ENCODE results near the gene GUSB.
A peak's percentile ranks its signal among the peaks of the same experiment; 100 is the strongest.
"Not testable (repeated sequence)": the region's sequence is repeated elsewhere in the genome, so short reads cannot be mapped to it uniquely, and the experiment has no call there.

GUSB gene

GRCh38 chr7:65981965-65982792 lies at the start of gene GUSB:
Gene GUSB (minus strand): TSS chr7:65982213. CDS start chr7:65982183, 30 bp downstream.
- peak; percentile 48 for DNase-seq (ENCODE audit: low read depth)
- peak within 1 kb of the TSS; percentile 72 for H3K4me3 ChIP-seq (ENCODE audit: low read depth, low read length)

GRCh38 chr7:66028342-66028741 lies 46.3 kb upstream of the GUSB start:
- not testable (repeated sequence) for DNase-seq (ENCODE audit: low read depth); H3K4me3 ChIP-seq (ENCODE audit: low read depth, low read length)

GRCh38 chr7:66016131-66016461 lies 34.1 kb upstream of the GUSB start:
- DNase-seq (ENCODE audit: low read depth): no peak
- H3K4me3 ChIP-seq (ENCODE audit: low read depth, low read length): no peak overlapping the region

GRCh38 chr7:66015440-66016130 lies 33.6 kb upstream of the GUSB start:
- H3K4me3 ChIP-seq (ENCODE audit: low read depth, low read length): no peak overlapping the region
- DNase-seq (ENCODE audit: low read depth): no peak

- peak; percentile 9 for DNase-seq (ENCODE audit: low read depth)
- H3K4me3 ChIP-seq (ENCODE audit: low read depth, low read length): no peak overlapping the region
Observed at GRCh38 chr7:66013938-66014337, 31.9 kb upstream of the GUSB start.

- H3K4me3 ChIP-seq (ENCODE audit: low read depth, low read length): no peak overlapping the region
- no peak for DNase-seq (ENCODE audit: low read depth)
Observed at GRCh38 chr7:66007232-66007631, 25.2 kb upstream of the GUSB start.

GRCh38 chr7:66005115-66005671 lies 23.2 kb upstream of the GUSB start:
- not testable (repeated sequence) for DNase-seq (ENCODE audit: low read depth)

GRCh38 chr7:66000823-66001417 lies 18.9 kb upstream of the GUSB start:
- H3K4me3 ChIP-seq (ENCODE audit: low read depth, low read length); DNase-seq (ENCODE audit: low read depth): not testable (repeated sequence)

More at GRCh38 chr7:66005115-66005671, 23.2 kb upstream of the GUSB start:
- H3K4me3 ChIP-seq (ENCODE audit: low read depth, low read length): not testable (repeated sequence)

GRCh38 chr7:65994984-65995383 lies 13.0 kb upstream of the GUSB start:
- not testable (repeated sequence) for DNase-seq (ENCODE audit: low read depth); H3K4me3 ChIP-seq (ENCODE audit: low read depth, low read length)

- H3K4me3 ChIP-seq (ENCODE audit: low read depth, low read length): no peak overlapping the region
- no peak for DNase-seq (ENCODE audit: low read depth)
Observed at GRCh38 chr7:65992526-65992925, 10.5 kb upstream of the GUSB start.

GRCh38 chr7:65991829-65992228 lies 9.8 kb upstream of the GUSB start:
- not testable (repeated sequence) for DNase-seq (ENCODE audit: low read depth); H3K4me3 ChIP-seq (ENCODE audit: low read depth, low read length)

GRCh38 chr7:65989694-65990080 lies 7.7 kb upstream of the GUSB start:
- DNase-seq (ENCODE audit: low read depth): no peak
- H3K4me3 ChIP-seq (ENCODE audit: low read depth, low read length): no peak overlapping the region

- not testable (repeated sequence) for H3K4me3 ChIP-seq (ENCODE audit: low read depth, low read length); DNase-seq (ENCODE audit: low read depth)
Observed at GRCh38 chr7:65988503-65988902, 6.5 kb upstream of the GUSB start.

- no peak overlapping the region for H3K4me3 ChIP-seq (ENCODE audit: low read depth, low read length)
- no peak for DNase-seq (ENCODE audit: low read depth)
Observed at GRCh38 chr7:65988084-65988483, 6.1 kb upstream of the GUSB start.

- H3K4me3 ChIP-seq (ENCODE audit: low read depth, low read length): no peak overlapping the region
- no peak for DNase-seq (ENCODE audit: low read depth)
Observed at GRCh38 chr7:65983965-65984658, 2.1 kb upstream of the GUSB start.

- no peak for DNase-seq (ENCODE audit: low read depth)
- H3K4me3 ChIP-seq (ENCODE audit: low read depth, low read length): peak overlapping the region; percentile 72
Observed at GRCh38 chr7:65980478-65981250, 1.3 kb downstream of the GUSB start.

- no peak for DNase-seq (ENCODE audit: low read depth)
- H3K4me3 ChIP-seq (ENCODE audit: low read depth, low read length): no peak overlapping the region
Observed at GRCh38 chr7:65979583-65980477, 2.2 kb downstream of the GUSB start.

All from skeletal muscle cell (primary cell).